DOHH2 (cell line): ENCODE measurements around the gene NDUFAF7.

ENCODE experiments used
- H3F3A ChIP-seq: fragments of 200-600 bp; sonication (generic), shearing (Covaris generic); 2 replicates; pipeline ENCODE4 v1.6.0; 2016; ENCODE audit warnings: antibody characterized with exemption, mild to moderate bottlenecking; ENCODE audit not compliant: control insufficient read depth, insufficient read depth
- H3K27ac ChIP-seq: fragments of 200-600 bp; sonication (generic); 2 replicates; pipeline ENCODE4 v1.5.1; 2014; ENCODE audit warnings: low read depth, mild to moderate bottlenecking, low read length, moderate library complexity
- H3K27me3 ChIP-seq: fragments of 200-600 bp; sonication (generic); 2 replicates; pipeline ENCODE4 v1.6.1; 2014; ENCODE audit warnings: mild to moderate bottlenecking, low read length, mixed read lengths; ENCODE audit not compliant: control insufficient read depth
- H3K36me3 ChIP-seq: fragments of 200-600 bp; sonication (generic); 2 replicates; pipeline ENCODE4 v1.6.1; 2014; ENCODE audit warnings: mild to moderate bottlenecking, low read length, moderate library complexity, mixed read lengths; ENCODE audit not compliant: control insufficient read depth
- H3K4me1 ChIP-seq: fragments of 200-600 bp; sonication (generic); 2 replicates; pipeline ENCODE4 v1.6.1; 2014; ENCODE audit warnings: mild to moderate bottlenecking, low read length, mixed read lengths; ENCODE audit not compliant: control insufficient read depth
- H3K4me2 ChIP-seq: fragments of 200-600 bp; sonication (generic); 2 replicates; pipeline ENCODE4 v1.6.0; 2014; ENCODE audit warnings: mild to moderate bottlenecking, low read length, moderate library complexity
- H3K4me3 ChIP-seq: fragments of 200-600 bp; sonication (generic); 2 replicates; pipeline ENCODE4 v1.5.1; 2014; ENCODE audit warnings: mild to moderate bottlenecking, low read length, mixed read lengths
- H3K79me2 ChIP-seq: fragments of 200-600 bp; sonication (generic); 2 replicates; pipeline ENCODE4 v1.6.1; 2014; ENCODE audit warnings: mild to moderate bottlenecking, low read length, mixed read lengths; ENCODE audit not compliant: control insufficient read depth
- H3K9me2 ChIP-seq: fragments of 200-600 bp; sonication (generic); replicated peaks from 2 replicates; pipeline ENCODE4 v1.6.1; 2014; ENCODE audit warnings: mild to moderate bottlenecking, low read length, mixed read lengths; ENCODE audit not compliant: control insufficient read depth
- H3K9me3 ChIP-seq: fragments of 200-600 bp; sonication (generic); 2 replicates; pipeline ENCODE4 v1.6.1; 2014; ENCODE audit warnings: antibody characterized with exemption, low read length, mixed read lengths; ENCODE audit not compliant: control insufficient read depth, insufficient read depth
- H4K20me1 ChIP-seq: fragments of 200-600 bp; sonication (generic); 2 replicates; pipeline ENCODE4 v1.6.0; 2014; ENCODE audit warnings: low read depth, mild to moderate bottlenecking, antibody characterized with exemption, low read length, moderate library complexity; ENCODE audit not compliant: control insufficient read depth, insufficient read depth
- CTCF ChIP-seq: fragments of 200-600 bp; sonication (generic); IDR thresholded peaks from one replicate; pipeline ENCODE4 v1.5.1; 2014; ENCODE audit warnings: antibody characterized with exemption, mild to moderate bottlenecking, low read depth, low read length; ENCODE audit not compliant: poor library complexity, severe bottlenecking
- EZH2phosphoT487 ChIP-seq: fragments of 200-600 bp; sonication (generic); IDR thresholded peaks from 2 replicates; pipeline ENCODE4 v1.6.1; 2017; ENCODE audit warnings: borderline replicate concordance, mild to moderate bottlenecking, antibody characterized with exemption, low read length, moderate library complexity, mixed read lengths

NDUFAF7 gene

DNA sequence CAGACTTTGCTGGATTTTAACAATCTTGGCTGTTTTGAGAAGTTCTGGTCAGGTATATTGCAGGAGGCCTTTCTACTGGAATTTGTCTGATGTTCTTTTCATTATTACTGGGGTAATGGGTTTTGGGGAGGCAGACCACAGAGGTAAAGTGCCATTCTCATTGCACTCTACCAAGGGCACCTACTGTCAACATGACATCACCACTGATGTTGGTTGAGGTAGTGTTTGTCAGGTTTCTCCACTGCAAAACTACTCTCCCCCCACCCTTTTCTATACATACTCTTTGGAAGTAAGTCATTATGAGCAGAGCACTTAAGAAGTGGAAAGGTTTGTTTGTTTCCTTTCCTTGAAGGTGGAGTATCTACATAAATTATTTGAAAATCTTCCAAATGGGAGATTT lies 66.2 kb downstream of the NDUFAF7 start:
- Histone ChIP-seq H4K20me1 (no peaks in the 10 kb centered on the region), H3K79me2 (peaks cover 84% of the 10 kb centered on the region), H3K4me1 (peaks cover 16% of the 10 kb centered on the region)

More for the DNA sequence above, 66.2 kb downstream of the NDUFAF7 start:
- Histone ChIP-seq H3K9me3 (no peaks in the 10 kb centered on the region), H3K36me3 (peaks cover 15% of the 10 kb centered on the region), H3F3A (no peaks in the 10 kb centered on the region), H3K4me3 (no peak overlapping the region), H3K4me2 (no peak overlapping the region), H3K9me2 (no peaks in the 10 kb centered on the region), H3K27me3 (no peaks in the 10 kb centered on the region), H3K27ac (no peak overlapping the region)
- TF ChIP-seq CTCF (no peak), EZH2phosphoT487 (no peak)
